ENCODE results near the gene ARMC10.
"Not testable (repeated sequence)": the region's sequence is repeated elsewhere in the genome, so short reads cannot be mapped to it uniquely, and the experiment has no call there.

Gene ARMC10

DNA sequence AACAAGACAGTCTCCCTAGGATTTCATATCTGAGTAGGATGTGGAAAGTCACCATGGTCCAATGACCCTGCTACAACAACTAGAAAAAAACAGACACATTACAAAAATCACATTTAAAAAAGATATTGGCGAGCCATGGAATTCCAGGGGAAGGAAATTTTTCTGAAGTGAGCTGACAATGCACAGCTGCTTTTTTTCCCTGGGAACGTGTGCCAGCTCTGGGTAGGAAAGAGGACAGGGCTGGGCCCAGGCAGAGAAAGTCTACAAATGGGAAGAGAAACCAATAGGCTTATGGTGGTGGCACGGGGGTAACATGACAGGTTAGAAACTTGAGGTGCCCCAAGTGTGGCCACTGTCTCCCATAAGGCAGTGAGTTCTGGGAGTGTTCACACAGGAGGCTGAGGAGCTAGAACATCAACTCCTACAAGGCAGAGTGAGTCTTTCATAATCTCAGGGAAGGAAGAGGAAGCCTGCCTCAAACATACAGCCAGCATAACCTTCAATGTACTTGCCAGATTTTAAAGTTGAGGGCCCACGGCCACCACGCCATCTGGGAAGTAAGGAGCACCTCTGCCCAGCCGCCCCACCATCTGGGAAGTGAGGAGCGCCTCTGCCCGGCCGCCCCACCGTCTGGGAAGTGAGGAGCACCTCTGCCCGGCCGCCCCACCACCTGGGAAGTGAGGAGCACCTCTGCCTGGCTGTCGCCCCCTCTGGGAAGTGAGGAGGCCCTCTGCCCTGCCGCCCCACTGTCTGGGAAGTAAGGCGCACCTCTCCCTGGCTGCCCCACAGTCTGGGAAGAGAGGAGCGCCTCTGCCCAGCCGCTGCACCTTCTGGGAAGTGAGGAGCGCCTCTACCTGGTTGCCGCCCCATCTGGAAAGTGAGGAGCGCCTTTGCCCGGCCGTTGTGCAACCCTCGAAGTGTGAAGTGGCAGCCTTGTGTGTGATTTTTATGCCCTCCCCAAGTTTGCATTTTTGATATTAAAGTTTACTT lies 6.2 kb upstream of the ARMC10 start:
- FAIRE-seq (no peak), DNase-seq (ENCODE audit: insufficient read length, low spot score) (no peak)
- TF ChIP-seq POLR2A (IDR thresholded peaks at IDR 0.05; ENCODE audit: low read depth, low read length) = no peak

DNA sequence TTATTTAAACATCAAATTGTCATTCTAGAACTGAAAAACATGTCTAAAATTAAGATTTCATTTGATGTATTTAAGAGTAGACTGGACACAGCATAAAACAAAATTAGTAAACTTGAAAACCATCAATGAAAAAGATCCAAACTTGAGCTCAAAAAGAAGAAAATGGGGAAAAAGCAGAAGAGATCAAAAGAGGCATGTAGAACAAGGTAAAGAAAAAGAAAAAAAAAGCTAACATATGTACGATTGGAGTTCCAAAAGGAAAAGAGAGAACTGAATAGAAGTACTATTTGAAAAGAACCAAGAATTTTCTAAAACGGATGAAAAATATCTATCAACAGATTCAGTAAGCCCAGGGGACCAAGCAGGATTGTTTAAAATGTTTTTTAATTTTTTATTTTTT lies 3.9 kb upstream of the ARMC10 start:
- DNase-seq (ENCODE audit: insufficient read length, low spot score) = no peak
- no peak for TF ChIP-seq POLR2A (IDR thresholded peaks at IDR 0.05; ENCODE audit: low read depth, low read length)
- no peak for FAIRE-seq

DNA sequence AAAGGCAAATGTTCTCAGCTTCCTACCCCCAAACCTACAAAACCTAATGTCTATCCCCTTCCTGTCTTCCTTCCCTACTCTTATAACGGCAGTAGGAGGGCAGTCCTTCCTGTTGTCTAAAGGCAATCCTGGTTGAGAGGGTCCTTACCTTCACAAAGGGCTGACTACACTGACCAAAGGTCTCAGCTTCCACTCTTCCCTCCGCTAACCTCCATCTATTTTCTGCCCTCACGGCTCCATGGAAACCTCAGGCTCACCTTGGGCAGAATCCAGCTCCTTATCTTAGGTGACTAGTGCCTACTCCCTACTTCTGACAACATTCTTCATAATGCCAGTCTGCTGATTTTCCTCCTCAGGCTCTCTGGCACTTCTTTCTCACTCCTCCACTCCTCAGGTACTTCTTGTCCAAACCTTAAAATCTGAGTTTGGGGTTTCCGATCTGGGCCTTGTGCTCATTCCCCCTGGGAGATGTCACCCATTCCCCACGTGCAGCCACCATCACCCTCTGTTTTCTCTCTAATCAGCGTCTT lies 886 bp upstream of the ARMC10 start:
- TF ChIP-seq POLR2A (IDR thresholded peaks at IDR 0.05; ENCODE audit: low read depth, low read length) = peak; percentile 53; the same call in 1 of the 2 replicates
- no peak for FAIRE-seq
- DNase-seq (ENCODE audit: insufficient read length, low spot score) = no peak

DNA sequence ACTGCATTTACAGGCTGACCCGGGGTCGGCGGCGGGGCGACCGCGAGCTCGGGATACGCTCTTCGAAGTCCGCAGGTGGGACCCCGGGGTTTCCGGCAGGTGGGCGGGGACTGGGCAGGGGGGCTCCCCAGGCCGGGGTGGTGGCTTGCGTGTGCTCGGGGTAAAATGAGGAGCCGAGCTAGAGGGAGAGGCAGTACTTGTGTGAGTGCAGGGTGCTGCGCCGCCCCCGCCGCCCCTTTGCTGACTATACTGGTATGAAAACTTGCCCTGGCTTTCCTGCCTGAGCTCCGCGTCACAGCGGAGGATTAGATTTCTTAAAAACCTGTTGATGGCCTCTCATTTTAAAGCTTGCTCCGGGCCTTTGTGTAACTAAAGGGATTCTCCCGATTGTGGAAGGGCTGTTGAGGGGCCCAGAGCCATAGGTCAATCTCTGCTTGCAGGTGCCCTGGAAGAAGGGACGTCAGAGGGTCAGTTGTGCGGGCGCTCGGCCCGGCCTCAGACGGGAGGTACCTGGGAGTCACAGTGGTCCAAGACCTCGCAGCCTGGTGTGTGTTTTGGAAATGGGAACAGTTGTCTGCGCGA lies 488 bp downstream of the ARMC10 start:
- DNase-seq (ENCODE audit: insufficient read length, low spot score) = peak; percentile 24
- no peak for FAIRE-seq
- no peak for TF ChIP-seq POLR2A (IDR thresholded peaks at IDR 0.05; ENCODE audit: low read depth, low read length)

DNA sequence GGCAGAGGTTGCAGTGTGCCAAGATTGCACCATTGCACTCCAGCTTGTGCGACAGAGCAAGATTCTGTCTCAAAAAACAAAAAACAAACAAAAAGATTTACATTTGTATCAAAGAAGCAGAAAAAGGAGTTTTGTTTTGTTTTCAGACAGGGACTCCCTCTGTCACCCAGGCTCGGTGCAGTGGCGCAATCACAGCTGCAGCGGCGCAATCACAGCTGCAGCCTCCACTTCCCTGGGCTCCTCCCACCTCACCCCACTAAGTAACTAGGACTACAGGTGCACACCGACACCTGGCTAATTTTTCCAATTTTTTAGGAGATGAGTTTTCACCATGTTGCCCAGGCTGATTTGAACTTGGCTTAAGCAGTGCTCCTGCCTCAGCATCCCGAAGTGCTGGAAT lies 1.8 kb downstream of the ARMC10 start:
- DNase-seq (ENCODE audit: insufficient read length, low spot score) = no peak
- no peak for FAIRE-seq
- no peak for TF ChIP-seq POLR2A (IDR thresholded peaks at IDR 0.05; ENCODE audit: low read depth, low read length)

DNA sequence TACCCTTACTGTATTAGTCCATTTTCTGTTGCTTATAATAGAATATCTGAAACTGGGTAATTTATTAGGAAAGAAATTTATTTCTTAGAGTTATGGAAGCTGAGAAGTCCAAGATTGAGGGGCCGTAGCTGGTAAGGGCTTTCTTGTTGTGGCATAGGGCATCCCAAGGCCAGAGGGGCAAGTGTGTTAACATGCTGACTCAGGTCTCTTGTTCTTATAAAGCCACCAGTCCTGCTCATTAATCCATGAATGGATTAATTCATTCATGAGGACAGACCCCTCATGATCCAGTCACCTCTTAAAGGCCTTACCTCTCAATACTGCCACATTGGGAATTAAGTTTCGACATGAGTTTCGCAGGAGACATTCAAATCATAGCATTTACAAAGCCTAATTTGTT lies 2.4 kb downstream of the ARMC10 start:
- FAIRE-seq = no peak
- TF ChIP-seq POLR2A (IDR thresholded peaks at IDR 0.05; ENCODE audit: low read depth, low read length) = no peak
- DNase-seq (ENCODE audit: insufficient read length, low spot score) = no peak

DNA sequence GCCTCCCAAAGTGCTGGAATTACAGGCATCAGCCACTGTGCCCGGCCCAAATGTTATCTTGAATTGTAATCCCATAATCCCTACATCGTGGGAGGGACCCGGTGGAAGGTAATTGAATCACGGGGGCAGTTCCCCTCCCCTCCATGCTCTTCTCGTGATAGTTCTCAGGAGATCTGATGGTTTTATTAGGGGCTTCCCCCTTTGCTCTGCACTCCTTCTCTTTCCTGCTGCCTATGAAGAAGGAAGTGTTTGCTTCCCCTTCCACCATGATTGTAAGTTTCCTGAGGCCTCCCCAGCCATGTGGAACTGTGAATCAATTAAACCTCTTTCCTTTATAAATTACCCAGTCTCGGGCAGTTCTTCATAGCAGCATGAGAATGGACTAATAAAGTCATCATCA lies 3.3 kb downstream of the ARMC10 start:
- FAIRE-seq; DNase-seq (ENCODE audit: insufficient read length, low spot score): not testable (repeated sequence)

DNA sequence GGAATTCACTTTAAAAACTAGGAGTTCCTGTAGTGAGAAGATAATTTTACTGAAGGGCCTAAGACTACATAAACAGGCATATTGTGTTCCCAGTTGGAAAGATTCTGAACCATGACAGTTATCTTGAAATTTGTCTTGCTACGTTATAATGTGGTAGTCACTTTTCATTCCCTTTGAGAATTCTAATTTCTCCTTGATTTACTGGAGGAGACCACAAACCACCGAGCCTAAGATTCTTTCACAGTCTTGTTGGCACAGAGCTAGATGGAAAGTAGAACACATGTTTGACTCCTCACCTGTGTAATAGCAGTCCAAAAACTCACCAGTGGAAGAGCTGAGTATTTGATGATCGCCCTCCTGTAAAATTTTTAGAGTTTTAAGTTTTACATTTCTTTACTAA lies 4.9 kb downstream of the ARMC10 start:
- DNase-seq (ENCODE audit: insufficient read length, low spot score) = no peak
- TF ChIP-seq POLR2A (IDR thresholded peaks at IDR 0.05; ENCODE audit: low read depth, low read length) = no peak
- no peak for FAIRE-seq

DNA sequence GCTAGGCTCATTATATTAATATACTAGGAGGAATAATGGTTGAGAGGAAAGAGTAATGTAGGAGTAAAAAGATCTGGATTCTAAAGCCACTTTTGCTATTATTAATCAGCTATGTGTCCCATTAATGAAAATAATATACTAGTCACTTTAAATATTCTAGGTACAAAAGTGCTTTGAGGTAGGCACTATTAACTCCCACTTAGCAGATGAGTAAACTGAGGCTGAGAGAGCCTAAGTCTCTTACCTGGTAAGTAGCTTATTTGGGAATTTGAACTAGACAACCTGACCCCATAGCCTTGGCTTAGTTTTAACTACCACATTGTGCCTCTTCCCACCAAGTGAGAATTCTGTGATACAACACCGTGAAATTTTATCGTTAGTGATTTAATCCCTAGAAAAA lies 6.0 kb downstream of the ARMC10 start:
- FAIRE-seq (no peak), DNase-seq (ENCODE audit: insufficient read length, low spot score) (no peak)
- TF ChIP-seq POLR2A (IDR thresholded peaks at IDR 0.05; ENCODE audit: low read depth, low read length) = no peak

DNA sequence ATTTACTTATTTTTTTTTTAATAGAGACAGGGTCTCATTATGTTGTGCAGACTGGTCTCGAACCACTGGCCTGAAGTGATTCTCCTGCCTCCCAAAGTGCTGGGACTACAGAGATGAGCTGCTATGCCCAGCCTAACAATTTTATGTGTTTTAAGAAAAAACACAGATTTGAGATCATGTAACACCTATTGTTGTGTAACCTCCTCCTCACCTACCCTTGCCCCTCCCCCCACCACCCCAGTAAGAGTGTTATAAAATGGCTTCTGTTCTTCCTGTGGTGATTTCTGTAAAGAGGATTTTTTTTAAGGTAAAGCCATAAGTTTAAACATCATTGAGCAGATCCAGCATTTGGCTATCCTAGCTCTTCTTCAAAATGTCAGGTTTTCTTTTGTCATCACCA lies 7.6 kb downstream of the ARMC10 start:
- DNase-seq (ENCODE audit: insufficient read length, low spot score) (no peak), FAIRE-seq (no peak)
- no peak for TF ChIP-seq POLR2A (IDR thresholded peaks at IDR 0.05; ENCODE audit: low read depth, low read length)

DNA sequence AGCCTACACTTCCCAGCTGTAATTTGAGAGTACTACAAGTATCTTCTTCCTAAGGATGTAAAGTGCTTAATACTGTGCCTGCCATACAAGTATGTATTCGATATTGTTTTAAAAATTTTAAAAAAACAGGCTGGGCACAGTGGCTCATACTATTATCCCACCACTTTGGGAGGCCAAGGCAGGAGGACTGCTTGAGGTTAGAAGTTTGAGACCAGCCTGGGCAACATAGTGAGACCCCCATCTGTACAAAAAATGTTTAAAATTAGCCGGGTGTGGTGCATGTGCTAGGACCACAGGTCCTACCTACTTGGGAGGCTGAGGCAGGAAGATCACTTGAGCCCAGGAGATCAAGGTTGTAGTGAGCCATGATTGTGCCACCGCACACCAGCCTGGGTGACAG lies 8.3 kb downstream of the ARMC10 start:
- DNase-seq (ENCODE audit: insufficient read length, low spot score) = no peak
- no peak for TF ChIP-seq POLR2A (IDR thresholded peaks at IDR 0.05; ENCODE audit: low read depth, low read length)
- FAIRE-seq = no peak

DNA sequence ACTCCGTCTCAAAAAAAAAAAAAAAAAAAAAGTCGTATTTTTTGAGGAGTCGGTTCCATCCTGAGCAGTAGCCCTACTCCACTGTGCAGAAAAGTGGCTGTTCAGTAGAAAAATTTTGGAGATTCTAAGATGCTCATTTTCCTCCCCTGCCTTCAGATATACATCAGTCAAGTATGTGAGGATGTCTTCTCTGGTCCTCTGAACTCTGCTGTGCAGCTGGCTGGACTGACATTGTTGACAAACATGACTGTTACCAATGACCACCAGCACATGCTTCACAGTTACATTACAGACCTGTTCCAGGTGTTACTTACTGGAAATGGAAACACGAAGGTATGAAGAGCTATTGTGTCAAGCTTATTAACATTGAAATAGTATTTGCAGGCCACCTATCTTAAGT lies 17.4 kb downstream of the ARMC10 start:
- FAIRE-seq = not testable (repeated sequence)

DNA sequence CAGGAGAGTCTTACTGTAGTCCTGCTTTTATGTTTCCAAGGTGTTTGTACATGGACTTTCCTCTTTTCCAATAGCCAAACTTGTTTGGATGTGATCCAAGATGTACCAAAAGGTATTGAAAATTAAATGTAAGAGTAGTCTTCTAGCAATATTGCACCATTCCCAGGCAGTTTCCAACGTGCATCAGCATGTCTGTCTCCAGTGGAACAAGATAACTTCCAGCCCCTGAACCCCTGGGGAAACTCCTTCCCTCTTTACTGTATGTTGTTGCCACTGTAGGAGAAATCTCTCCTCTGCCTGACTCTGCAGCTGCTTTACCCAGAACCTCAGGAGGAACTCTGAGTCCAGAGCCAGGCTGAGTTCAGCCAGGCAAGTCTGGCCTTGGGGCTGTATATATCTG lies 18.5 kb downstream of the ARMC10 start:
- TF ChIP-seq POLR2A (IDR thresholded peaks at IDR 0.05; ENCODE audit: low read depth, low read length) = no peak
- DNase-seq (ENCODE audit: insufficient read length, low spot score) (no peak), FAIRE-seq (no peak)

More for the DNA sequence above, 17.4 kb downstream of the ARMC10 start:
- not testable (repeated sequence) for DNase-seq (ENCODE audit: insufficient read length, low spot score)

DNA sequence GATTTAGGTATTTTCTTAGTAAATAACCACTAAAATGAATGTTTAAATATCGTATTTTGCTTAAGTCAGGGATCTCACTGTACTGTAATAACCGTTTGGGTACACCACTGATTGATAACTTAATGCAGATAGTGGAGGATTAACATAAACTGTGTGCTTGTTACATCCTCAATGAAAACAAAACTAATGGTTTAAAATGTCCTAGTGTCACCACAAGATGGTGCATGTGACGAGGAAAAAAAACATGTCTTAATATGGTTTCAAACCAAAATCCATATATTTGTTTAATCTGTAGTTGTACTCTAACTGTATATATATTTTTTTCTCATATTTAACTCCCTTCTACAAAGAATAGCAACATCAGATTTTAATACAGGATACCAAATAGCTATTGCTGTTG lies 19.2 kb downstream of the ARMC10 start:
- FAIRE-seq (no peak), DNase-seq (ENCODE audit: insufficient read length, low spot score) (no peak)
- TF ChIP-seq POLR2A (IDR thresholded peaks at IDR 0.05; ENCODE audit: low read depth, low read length) = no peak

DNA sequence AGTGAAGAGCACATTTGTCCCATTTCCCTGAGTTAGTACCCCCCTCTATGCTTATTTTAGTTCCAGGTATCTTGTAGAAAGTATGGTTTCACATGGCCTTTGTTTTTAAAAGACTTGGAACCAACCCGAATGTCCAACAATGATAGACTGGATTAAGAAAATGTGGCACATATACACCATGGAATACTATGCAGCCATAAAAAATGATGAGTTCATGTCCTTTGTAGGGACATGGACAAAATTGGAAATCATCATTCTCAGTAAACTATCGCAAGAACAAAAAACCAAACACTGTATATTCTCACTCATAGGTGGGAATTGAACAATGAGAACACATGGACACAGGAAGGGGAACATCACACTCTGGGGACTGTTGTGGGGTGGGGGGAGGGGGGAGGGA lies 20.6 kb downstream of the ARMC10 start:
- FAIRE-seq; DNase-seq (ENCODE audit: insufficient read length, low spot score): not testable (repeated sequence)
